Hepatic stellate cell (primary cell): ENCODE measurements around the gene SCRN3.
"Not testable (repeated sequence)": the region's sequence is repeated elsewhere in the genome, so short reads cannot be mapped to it uniquely, and the experiment has no call there.

ENCODE experiments used
- DNase-seq: peaks from one replicate; pipeline ENCODE4 v3.0.0; 2011; ENCODE audit warnings: low spot score

Gene SCRN3, protein sequence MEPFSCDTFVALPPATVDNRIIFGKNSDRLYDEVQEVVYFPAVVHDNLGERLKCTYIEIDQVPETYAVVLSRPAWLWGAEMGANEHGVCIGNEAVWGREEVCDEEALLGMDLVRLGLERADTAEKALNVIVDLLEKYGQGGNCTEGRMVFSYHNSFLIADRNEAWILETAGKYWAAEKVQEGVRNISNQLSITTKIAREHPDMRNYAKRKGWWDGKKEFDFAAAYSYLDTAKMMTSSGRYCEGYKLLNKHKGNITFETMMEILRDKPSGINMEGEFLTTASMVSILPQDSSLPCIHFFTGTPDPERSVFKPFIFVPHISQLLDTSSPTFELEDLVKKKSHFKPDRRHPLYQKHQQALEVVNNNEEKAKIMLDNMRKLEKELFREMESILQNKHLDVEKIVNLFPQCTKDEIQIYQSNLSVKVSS

DNA sequence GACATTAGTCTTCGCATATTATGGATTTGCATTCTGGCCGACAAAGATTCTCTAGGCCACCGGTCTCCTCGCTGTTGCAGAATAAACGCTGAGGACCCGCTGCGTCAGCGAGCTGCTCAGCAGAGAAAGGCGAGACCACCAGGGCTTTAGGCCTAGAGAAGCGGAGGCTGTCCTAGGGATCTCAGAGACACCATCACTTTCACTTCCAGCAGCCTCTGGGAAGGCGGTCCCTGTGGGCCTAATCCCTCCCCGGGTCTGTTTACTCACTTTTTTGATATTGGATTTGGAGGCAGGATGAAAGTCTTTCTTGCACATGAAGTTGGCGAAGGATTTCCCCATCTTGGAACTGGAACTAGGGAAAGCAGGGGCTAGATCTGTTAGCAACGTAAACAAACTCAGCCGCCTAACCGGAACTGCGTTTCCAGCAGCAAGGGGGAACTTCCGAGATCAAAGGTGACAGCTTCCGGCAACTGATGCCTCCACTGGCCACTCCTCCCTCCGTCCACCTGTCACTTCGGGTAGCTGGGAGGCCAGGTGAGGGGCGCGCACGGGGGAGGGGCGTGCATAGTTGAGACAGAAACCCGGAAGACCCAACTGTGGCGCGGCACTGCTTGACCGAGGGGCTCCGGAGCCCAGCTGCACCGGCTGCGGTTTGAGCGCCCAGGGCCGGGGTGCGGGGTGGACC is at the start of gene SCRN3:
TSS of gene SCRN3 (plus strand) at position 447 of the 685 bp plus-strand sequence. CDS start 2,554 bp downstream, outside the sequence.
- peak; percentile 77 for DNase-seq

DNA sequence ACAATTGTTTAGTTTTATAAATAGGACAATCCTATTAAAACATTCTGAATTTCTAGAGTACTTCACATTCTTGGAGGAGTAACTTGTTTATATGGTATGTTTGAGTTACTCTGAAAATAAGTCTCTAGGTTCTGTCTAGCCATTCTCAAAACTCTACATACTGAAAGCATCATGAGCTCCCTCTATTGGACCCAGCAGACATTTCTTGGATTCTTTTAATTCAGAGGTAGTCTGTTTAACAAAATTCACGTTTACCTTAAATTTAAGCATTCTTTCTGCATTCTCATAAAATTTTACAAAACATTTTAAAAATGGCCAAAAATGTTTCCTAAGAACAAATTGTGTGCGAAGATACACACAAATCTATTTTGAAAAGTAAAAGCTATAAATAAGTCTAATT is 45.5 kb upstream of the SCRN3 start:
- peak; percentile 34 for DNase-seq

DNA sequence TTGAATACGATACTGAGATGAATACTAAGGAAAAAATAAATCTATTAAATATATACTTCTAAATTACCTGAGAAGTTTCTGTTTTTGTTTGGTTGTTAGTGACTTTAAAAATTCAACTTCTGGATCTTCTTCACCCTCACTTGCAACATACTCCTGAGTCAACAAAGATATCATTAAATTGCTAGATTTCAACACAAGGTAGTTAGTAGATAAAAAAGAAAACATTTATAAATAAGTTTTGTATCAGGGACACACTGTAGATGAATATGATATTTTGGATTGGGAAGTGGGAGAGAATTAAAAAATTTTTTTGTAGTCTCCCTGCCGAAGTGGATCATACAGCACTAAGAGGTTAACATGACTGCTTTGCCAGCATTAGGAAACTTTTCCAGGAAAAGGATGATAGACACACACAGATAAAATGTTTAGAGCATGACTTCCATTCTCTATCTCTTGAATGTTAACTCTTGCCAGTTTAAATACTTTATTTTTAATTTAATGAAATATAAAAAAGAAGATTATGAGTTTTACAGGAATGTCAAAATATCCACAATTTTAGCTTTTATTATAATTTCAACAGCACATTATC is 44.8 kb upstream of the SCRN3 start:
- no peak for DNase-seq

DNA sequence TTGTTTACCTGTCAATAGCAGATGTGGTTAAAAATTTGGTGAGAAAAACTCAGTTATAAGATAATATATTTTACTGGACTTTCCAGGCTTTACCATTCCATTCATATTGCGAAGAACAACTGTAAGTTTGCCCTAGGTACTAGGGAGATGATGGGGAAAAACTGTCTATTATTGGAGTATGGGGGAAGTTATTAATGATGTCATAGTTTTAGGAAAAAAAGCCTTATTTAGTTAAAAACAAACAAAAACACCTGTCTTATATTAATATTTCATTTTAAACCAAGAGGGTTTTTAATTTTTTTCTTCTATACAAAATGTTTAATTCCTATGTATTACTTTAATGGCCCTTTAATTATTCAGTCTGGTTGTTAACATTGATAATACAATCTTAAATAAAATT is 42.5 kb upstream of the SCRN3 start:
- no peak for DNase-seq

DNA sequence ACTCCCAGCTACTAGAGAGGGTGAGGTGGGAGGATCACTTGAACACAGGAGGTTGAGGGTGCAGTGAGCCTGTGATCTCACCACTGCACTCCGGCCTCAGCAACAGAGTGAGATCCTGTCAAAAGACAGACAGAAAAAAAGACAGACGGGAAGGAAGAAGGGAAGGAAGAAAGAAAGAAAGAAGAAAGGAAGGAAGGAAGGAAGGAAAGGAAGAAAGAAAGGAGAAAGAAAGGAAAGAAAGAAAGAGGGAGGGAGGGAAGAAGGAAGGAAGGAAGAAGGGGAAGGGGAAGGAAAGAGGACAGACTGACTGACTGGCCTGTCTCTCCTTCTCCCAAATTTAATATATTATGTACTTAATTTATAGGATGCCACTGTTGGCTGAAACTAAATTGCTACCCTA is 39.2 kb upstream of the SCRN3 start:
- no peak for DNase-seq

DNA sequence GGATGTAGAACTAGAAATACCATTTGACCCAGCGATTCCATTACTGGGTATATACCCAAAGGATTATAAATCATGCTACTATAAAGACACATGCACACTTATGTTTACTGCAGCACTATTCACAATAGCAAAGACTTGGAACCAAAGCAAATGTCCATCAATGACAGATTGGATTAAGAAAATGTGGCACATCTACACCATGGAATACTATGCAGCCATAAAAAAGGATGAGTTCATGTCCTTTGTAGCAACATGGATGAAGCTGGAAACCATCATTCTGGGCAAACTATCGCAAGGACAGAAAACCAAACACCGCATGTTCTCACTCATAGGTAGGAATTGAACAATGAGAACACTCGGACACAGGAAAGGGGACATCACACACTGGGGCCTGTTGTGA is 35.9 kb upstream of the SCRN3 start:
- DNase-seq = not testable (repeated sequence)

DNA sequence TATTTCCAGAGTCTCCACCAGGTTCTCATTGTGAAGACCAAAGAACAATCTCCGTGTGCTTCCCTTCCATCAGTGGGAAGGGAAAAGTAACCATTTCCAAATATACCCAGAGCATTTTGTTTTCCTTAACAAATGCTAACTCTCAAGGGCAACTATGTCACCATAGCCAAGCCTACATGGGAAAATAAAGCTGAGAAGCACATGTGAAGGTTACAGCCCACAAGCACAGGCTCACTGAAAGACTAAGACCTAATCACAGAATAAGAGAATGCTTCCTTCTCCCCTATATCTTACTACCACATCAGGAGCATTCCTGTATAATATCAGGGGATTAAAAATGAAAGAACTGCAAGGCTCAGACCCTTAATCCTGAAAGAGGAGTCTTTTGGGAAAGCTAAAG is 32.6 kb upstream of the SCRN3 start:
- no peak for DNase-seq

DNA sequence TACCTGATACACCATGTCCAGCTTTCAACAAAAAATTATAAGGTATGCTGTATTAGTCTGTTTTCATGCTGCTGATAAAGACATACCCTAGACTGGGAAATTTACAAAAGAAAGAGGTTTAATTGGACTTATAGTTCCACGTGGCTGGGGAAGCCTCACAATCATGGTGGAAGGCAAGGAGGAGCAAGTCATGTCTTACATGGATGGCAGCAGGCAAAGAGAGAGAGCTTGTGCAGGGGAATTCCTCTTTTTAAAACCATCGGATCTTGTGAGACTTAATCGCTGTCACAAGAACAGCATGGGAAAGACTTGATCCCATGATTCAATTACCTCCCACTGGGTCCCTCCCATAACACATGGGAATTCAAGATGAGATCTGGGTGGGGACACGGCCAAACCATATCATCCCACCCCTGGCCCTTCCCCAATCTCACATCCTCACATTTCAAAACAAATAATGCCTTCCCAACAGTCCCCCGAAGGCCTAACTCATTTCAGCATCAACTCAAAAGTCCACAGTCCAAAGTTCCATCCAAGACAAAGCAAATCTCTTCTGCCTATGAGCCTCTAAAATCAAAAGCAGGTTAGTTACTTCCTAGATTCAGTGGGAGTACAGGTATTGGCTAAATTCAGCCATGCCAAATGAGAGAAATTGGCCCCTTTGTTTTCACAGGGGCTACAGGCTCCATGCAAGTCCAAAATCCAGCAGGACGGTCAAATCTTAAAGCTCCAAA is 31.9 kb upstream of the SCRN3 start:
- DNase-seq = not testable (repeated sequence)

DNA sequence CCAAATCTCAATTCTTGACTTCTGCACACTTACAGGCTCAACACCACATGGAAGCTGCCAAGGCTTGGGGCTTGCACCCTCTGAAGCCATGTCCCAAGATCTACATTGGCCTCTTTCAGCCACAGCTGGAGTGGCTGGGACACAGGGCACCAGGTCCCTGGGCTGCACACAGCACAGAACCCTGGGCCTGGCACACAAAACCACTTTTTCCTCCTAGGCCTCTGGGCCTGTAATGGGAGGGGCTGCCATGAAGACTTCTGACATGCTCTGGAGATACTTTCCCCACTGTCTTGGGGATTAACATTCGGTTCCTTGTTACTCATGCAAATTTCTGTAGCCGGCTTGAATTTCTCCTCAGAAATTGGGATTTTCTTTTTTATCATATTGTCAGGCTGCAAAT is 30.9 kb upstream of the SCRN3 start:
- no peak for DNase-seq

DNA sequence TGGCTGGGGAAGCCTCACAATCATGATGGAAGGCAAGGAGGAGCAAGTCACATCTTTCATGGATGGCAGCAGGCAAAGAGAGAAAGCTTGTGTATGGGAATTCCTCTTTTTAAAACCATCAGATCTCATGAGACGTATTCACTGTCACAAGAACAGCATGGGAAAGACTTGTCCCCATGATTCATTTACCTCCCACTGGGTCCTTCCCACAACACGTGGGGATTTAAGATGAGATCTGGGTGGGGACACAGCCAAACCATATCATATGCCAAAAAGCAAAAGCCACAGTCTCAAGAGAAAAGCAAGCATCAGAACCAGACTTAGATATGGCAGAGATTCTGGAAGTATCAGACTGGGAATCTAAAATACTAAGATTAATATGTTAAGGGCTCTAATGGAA is 30.0 kb upstream of the SCRN3 start:
- DNase-seq = no peak

DNA sequence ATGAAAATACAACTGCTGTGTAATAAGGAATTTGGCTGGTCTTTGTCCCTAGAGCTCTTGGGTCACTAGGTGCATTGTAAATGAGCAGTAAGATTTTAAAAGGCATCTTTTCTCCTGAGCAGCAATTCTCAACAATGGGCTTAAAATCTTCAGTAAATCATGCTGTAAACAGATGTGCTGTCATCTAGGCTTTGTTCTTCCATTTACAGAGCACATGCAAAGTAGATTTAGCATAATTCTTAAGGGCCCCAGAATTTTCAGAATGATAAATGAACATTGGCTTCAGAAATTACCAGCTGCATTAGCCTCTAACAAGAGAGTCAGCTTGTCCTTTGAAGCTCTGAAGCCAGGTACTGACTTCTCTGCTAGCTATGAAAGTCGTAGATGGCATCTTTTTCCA is 26.8 kb upstream of the SCRN3 start:
- no peak for DNase-seq

DNA sequence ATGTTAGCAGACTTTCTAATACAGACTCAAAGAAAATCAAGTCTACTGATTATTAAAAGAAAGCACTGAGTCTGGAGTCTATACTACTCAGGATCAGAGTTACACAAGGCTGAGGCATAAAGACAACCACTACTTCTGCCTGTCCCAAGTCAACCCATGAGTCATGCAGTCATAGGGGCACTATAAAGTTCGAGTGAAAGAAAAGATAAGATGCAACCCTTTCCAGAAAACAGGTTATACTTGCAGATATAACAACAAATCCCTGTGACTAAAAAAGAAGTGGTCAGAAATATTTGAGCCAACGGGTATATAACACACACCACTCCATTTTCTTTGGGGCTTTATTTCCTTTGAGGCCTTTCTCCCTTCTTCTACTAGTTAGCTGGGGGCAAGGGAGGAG is 18.6 kb upstream of the SCRN3 start:
- DNase-seq = no peak

DNA sequence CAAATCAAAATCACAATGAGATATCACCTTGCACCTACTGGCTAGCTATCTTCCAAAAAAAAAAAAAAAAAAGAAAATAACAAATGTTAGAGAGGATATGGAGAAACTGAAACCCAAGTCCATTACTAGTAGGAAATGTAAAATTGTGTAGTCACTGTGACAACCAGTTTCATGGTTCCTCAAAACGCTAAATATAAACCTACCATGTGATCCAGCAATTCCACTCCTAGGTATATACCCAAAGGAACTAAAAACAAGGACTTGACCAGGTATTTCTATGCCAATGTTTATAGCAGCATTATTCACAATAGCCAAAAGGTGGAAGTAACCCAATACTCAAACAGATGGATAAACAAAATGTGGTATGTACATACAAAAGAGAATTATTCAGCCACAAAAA is 11.7 kb upstream of the SCRN3 start:
- no peak for DNase-seq

DNA sequence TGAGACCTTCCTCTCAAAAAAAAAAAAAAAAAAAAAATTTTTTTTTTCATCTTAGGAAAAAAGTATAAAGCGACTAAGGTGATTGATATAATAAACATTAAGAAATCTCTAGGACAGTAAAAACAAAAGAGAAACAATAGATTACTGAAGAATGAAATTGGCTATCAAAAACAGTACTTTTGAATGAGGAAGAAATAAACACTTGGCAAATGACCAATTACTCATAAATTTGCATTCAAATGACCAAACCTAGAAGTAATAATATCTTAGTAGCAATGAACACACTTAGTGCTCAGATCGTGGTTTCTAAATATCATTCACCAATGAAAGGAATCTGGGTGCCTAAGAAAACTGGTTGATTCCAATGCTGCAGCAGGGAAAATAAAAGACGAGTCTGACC is 10.3 kb upstream of the SCRN3 start:
- DNase-seq = no peak

DNA sequence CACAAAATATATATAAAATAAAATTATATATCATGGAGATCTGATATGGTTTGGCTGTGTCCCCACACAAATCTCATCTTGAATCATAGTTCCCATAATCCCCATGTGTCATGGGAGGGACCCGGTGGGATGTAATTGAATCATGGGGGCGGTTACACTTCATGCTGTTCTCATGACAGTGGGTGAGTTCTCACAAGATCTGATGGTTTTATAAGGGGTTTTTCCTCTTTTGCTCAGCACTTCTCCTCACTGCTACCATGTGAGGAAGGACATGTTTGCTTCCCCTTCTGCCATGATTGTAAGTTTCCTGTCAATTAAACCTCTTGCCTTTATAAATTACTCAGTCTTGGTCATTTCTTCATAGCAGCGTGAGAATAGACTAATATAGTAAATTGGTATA is 6.8 kb upstream of the SCRN3 start:
- DNase-seq = not testable (repeated sequence)

DNA sequence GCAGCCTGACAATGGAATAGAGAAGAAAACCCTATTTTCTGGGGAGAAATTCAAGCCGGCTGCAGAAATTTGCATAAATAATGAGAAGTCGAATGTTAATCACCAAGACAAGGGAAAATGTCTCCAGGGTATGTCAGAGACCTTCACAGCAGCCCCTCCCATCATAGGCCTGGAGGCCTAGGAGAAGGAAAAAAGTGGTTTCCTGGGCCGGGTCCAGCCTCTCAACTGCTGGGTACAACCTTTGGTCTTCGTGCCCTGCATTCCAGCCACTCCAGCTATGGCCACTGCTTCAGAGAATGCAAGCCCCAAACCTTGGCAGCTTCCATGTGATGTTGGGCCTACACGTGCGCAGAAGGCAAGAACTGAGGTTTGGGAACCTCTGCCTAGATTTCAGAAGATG is 6.0 kb upstream of the SCRN3 start:
- DNase-seq = no peak

DNA sequence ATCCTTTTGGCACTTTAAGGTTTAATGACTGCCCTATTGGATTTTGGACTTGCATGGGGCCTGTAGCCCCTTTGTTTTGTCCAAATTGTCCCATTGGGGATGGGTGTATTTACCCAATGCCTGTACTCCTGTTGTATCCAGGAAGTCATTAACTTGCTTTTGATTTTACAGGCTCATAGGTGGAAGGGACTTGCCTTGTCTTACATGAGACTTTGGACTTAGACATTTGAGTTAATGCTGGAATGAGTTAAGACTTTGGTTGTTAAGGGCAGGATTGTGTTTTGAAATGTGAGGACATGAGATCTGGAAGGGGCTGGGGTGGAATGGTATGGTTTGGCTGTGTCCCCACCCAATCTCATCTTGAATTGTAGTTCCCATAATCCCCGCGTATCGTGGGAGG is 5.2 kb upstream of the SCRN3 start:
- not testable (repeated sequence) for DNase-seq

DNA sequence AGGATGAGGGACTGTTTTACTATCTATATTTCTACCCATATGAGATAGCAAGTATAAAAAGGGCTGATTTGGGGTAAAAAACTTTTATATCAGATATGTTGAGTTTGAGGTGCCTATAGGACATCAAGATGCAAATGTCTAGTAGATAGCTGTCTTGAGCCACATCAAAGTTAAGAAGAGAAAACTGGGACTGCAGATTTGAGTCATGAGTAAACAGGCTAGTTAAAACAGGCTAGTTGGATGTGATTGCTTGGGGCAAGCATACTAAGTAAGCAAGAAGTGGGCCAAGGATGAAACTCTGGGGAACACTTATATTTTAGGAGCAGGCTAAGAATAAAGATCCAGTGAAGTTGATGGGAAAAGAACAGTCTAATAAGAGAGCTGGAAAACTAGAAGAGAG is 2.8 kb upstream of the SCRN3 start:
- no peak for DNase-seq

DNA sequence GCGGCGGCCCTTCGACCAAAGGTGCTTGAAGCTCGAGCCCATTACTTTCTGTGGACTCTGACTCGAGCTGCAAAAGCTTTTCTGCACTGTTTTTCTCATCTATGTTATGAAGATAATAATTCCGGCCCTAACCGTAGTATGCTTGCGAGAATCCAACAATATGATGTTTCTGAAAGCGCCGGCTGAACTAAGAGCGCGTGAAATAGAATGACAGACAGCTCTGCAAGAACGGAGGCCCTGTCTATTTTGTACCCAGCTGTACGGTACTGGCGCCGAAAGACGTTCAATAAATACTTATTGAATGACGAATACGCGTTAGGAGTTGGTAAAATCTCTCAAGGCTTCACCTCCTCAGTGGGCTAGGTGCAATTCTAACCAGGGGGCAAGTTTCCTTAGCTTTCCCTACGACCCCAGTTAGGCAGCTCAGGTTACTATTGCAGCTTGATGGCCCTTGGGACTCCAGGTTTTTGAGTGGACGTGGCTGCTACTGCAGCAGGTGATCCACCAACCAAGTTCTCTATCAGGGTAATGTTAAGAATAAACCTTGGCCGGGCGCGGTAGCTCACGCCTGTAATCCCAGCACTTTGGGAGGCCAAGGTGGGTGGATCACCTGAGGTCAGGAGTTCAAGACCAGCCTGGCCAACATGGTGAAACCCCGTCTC is 570 bp downstream of the SCRN3 start:
- no peak for DNase-seq

DNA sequence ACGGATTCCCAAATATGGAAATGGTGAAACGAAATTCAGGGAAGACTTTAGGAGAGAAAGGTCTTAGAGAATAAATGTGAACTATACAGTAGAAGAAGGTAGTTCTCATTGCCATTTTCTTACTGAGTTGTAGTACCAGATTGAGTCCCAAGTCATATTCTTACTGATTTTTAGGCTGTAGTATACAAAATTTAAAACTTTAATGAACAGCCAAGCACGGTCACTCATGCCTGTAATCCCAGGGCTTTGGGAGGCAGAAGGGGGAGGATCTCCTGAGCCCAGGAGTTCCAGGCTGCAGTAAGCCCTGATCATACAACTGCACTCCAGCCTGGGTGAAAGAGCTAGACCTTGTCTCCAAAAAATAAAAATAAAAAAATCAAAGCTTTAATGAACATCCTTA is 2.2 kb downstream of the SCRN3 start:
- DNase-seq = no peak

DNA sequence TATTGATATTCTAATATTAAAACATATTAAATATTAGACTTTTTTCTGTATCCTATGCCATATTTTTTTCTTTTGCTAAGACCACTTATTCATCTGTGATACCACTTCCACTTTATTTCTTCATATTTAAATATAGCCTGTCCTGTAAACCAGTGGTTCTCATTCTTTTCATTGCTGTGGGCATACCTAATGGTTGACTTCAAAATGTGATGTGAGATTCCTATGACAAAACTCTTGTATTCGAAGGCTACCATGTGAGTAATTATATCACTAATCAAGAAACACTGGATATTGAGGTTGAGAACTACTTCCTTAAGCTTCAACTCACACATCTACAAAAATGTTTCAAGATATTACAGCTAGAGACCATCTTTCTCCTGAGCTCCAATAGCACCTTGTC is 3.6 kb downstream of the SCRN3 start:
- no peak for DNase-seq

DNA sequence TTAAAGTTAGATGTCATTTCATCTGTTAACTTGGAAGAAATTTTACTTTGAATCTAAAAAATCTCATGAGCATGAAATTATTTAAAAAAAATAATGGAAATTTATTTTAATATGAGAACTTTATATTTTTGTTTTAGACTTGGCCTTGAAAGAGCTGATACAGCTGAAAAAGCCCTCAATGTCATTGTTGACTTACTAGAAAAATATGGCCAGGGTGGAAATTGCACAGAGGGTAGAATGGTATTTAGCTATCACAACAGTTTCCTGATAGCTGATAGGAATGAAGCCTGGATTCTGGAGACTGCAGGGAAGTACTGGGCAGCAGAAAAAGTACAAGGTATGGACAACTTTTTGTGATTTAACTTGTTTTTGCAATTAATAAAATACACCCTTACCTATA is 5.3 kb downstream of the SCRN3 start:
- DNase-seq = no peak
